SH-SY5Y (cell line): ENCODE measurements around the gene IGLL5.

Experiments
- GATA2 ChIP-seq: IDR thresholded peaks from 2 replicates; pipeline ENCODE4 v1.6.1; 2011; ENCODE audit warnings: mild to moderate bottlenecking, low read depth, low read length
- GATA3 ChIP-seq: IDR thresholded peaks from 2 replicates; pipeline ENCODE4 v1.6.1; 2011; ENCODE audit warnings: low read depth, mild to moderate bottlenecking, low read length, moderate library complexity

- TF ChIP-seq GATA2 (no peak), GATA3 (no peak)
Measured at GRCh38 chr22:22936180-22936914, 48.7 kb downstream of the IGLL5 start.
